OCI-LY3 (cell line): ENCODE data around the gene NPY2R.

Experiments used
- CTCF ChIP-seq: fragments of 200-600, 300-600 bp; sonication (generic); IDR thresholded peaks from 2 replicates; pipeline ENCODE4 v1.5.1; 2014; ENCODE audit warnings: antibody characterized with exemption, low read length, low read depth
- EZH2phosphoT487 ChIP-seq: fragments of 200-600 bp; shearing (Covaris generic); IDR thresholded peaks from 2 replicates; pipeline ENCODE4 v1.6.1; 2018; ENCODE audit warnings: antibody characterized with exemption, mixed run types, low read depth

GRCh38 chr4:155173371-155173770 lies 35.1 kb upstream of the NPY2R start:
- TF ChIP-seq CTCF = no peak
- no peak for TF ChIP-seq EZH2phosphoT487
